HepG2 (cell line): ENCODE data around the gene NLRC4. TPM values are rescaled to one million over a fixed set of nuclear protein-coding genes. Genes with fewer than 3 reads are reported as not detected.
A peak's percentile ranks its signal among the peaks of the same experiment; 100 is the strongest.

Source experiments
- ATF2 ChIP-seq: sonication (generic); formaldehyde crosslinking; IDR thresholded peaks from 2 replicates; pipeline ENCODE4 v1.4.0; 2020; ENCODE audit warnings: missing genetic modification reagents
- CREB1 ChIP-seq, 2 experiments: fragments of 450-650 bp in 1 of 2; IDR thresholded peaks; 2 replicates each; pipeline ENCODE4 v1.6.1; 2016 to 2017; ENCODE audit warnings: control low read depth in 1 of 2, mild to moderate bottlenecking in 1 of 2, missing compliant biosample characterization in 1 of 2, missing genetic modification characterization in 1 of 2
- FOXA3 ChIP-seq: IDR thresholded peaks from 2 replicates; pipeline ENCODE4 v1.6.1; 2016; ENCODE audit warnings: missing genetic modification reagents, missing compliant biosample characterization
- HDAC1 ChIP-seq: sonication (generic); formaldehyde crosslinking; IDR thresholded peaks from 2 replicates; pipeline ENCODE4 v1.5.1; 2020; ENCODE audit warnings: mild to moderate bottlenecking, missing genetic modification reagents
- HNF4A ChIP-seq: sonication (generic); formaldehyde crosslinking; IDR thresholded peaks from 2 replicates; pipeline ENCODE4 v1.4.0; 2020; ENCODE audit warnings: missing genetic modification reagents
- IRF2 ChIP-seq: IDR thresholded peaks from 2 replicates; pipeline ENCODE4 v1.6.1; 2018; ENCODE audit warnings: missing genetic modification reagents, missing compliant biosample characterization
- KAT8 ChIP-seq: IDR thresholded peaks from 2 replicates; pipeline ENCODE4 v1.6.1; 2016; ENCODE audit warnings: missing genetic modification reagents, missing compliant biosample characterization
- KLF12 ChIP-seq: sonication (generic); formaldehyde crosslinking; IDR thresholded peaks from 2 replicates; pipeline ENCODE4 v1.4.0; 2020; ENCODE audit warnings: missing genetic modification reagents, borderline replicate concordance
- LCORL ChIP-seq, 2 experiments: fragments of 450-650 bp in 1 of 2; sonication (generic) in 1 of 2; formaldehyde crosslinking in 1 of 2; IDR thresholded peaks; 2 replicates each; pipeline versions ENCODE4 v1.5.0 to v1.6.1; 2017 to 2020; ENCODE audit warnings: antibody characterized with exemption in 1 of 2, missing genetic modification reagents in 1 of 2
- MIER2 ChIP-seq: IDR thresholded peaks from 2 replicates; pipeline ENCODE4 v1.6.1; 2016; ENCODE audit warnings: missing biosample characterization, missing genetic modification reagents
- MIER3 ChIP-seq: IDR thresholded peaks from 2 replicates; pipeline ENCODE4 v1.6.1; 2016; ENCODE audit warnings: missing compliant biosample characterization, borderline replicate concordance
- MIXL1 ChIP-seq: IDR thresholded peaks from 2 replicates; pipeline ENCODE4 v1.6.1; 2016
- NCOA2 ChIP-seq: sonication (generic); formaldehyde crosslinking; IDR thresholded peaks from 2 replicates; pipeline ENCODE4 v1.8.0; 2022; ENCODE audit warnings: inconsistent platforms
- NR3C1 ChIP-seq: sonication (generic); formaldehyde crosslinking; IDR thresholded peaks from 2 replicates; pipeline ENCODE4 v1.4.0; 2020; ENCODE audit warnings: missing genetic modification reagents
- RERE ChIP-seq: IDR thresholded peaks from 2 replicates; pipeline ENCODE4 v1.6.1; 2016; ENCODE audit warnings: low read depth, missing genetic modification reagents, missing compliant biosample characterization
- ZBTB37 ChIP-seq: sonication (generic); formaldehyde crosslinking; IDR thresholded peaks from 2 replicates; pipeline ENCODE4 v1.4.0; 2020; ENCODE audit warnings: mild to moderate bottlenecking, missing genetic modification reagents
- ZBTB42 ChIP-seq: sonication (generic); formaldehyde crosslinking; IDR thresholded peaks from 2 replicates; pipeline ENCODE4 v1.5.0; 2020; ENCODE audit warnings: mild to moderate bottlenecking, missing genetic modification reagents
- ZNF274 ChIP-seq: sonication (generic); formaldehyde crosslinking; IDR thresholded peaks from 2 replicates; pipeline ENCODE4 v1.5.1; 2020; ENCODE audit warnings: mild to moderate bottlenecking, missing genetic modification reagents
- ZNF350 ChIP-seq: sonication (generic); formaldehyde crosslinking; IDR thresholded peaks from 2 replicates; pipeline ENCODE4 v1.4.0; 2020; ENCODE audit warnings: mild to moderate bottlenecking, low read depth, missing genetic modification reagents, borderline replicate concordance
- ZNF543 ChIP-seq: sonication (generic); formaldehyde crosslinking; IDR thresholded peaks from 2 replicates; pipeline ENCODE4 v1.4.0; 2020; ENCODE audit warnings: mild to moderate bottlenecking, missing genetic modification reagents
- ZNF572 ChIP-seq: sonication (generic); formaldehyde crosslinking; IDR thresholded peaks from 2 replicates; pipeline ENCODE4 v1.5.1; 2020; ENCODE audit warnings: mild to moderate bottlenecking, missing genetic modification reagents
- ZNF781 ChIP-seq: sonication (generic); formaldehyde crosslinking; IDR thresholded peaks from 2 replicates; pipeline ENCODE4 v1.5.1; 2020; ENCODE audit warnings: borderline replicate concordance, mild to moderate bottlenecking, missing genetic modification reagents; ENCODE audit errors: not compliant biosample characterization
- polyA plus RNA-seq, 8 experiments: library from polyadenylated mRNA; depleted of rRNA in 3 of 8; stranded (reverse) in 7 of 8; unstranded in 1 of 8; fragments of >200 nt; fragmentation: Illumina TruSeq in 4 of 8; extraction: Trizol in 4 of 8; gene quantifications; 2 replicates each; pipeline versions ENCODE4 v1.2.1 to v1.2.3, GENCODE V29; 2011 to 2016; ENCODE audit warnings: low read depth in 4 of 8, missing spikeins in 1 of 8, mixed read lengths in 1 of 8; ENCODE audit not compliant: insufficient read depth in 1 of 8
- total RNA-seq, 5 experiments: library from RNA; depleted of rRNA; stranded (reverse); fragments of >200 nt; fragmentation: Illumina TruSeq; extraction: Trizol; gene quantifications; 2 replicates each; pipeline ENCODE4 v1.2.3, GENCODE V29; 2016; ENCODE audit warnings: low read depth in 1 of 5

The NLRC4 gene
- total and polyA plus RNA-seq, 2 of the 13 experiments (the other 11 are each of a cell fraction or from before 2014, with no cell fraction given), result 0.15 to 0.29 TPM

GRCh38 chr2:32289165-32289999 lies 24.7 kb upstream of the NLRC4 start (continued):
- TF ChIP-seq MIER3 (CRISPR knock-in tag) (peak; percentile 37; the same call in 1 of the 2 replicates), ZNF543 (CRISPR knock-in tag) (no peak), MIER2 (CRISPR knock-in tag) (no peak), ZNF350 (CRISPR knock-in tag) (no peak), NR3C1 (no peak), CREB1 (IDR thresholded peaks at IDR 0.05) (0 out of 2 replicates have a peak, but pooled peaks have one; percentile 28), CREB1 (CRISPR knock-in tag; IDR thresholded peaks at IDR 0.05) (peak; percentile 56; the same call in 1 of the 2 replicates), ZNF781 (CRISPR knock-in tag) (no peak), ZNF274 (CRISPR knock-in tag) (no peak), ZBTB42 (CRISPR knock-in tag) (no peak), KAT8 (CRISPR knock-in tag) (peak; percentile 61), RERE (CRISPR knock-in tag) (peak; percentile 35; the same call in 1 of the 2 replicates), FOXA3 (CRISPR knock-in tag) (peak; percentile 90), MIXL1 (peak; percentile 74), LCORL (IDR thresholded peaks at IDR 0.05) (no peak), LCORL (CRISPR knock-in tag; IDR thresholded peaks at IDR 0.05) (no peak; the same call in 1 of the 2 replicates), HDAC1 (CRISPR knock-in tag) (no peak), ZBTB37 (CRISPR knock-in tag) (no peak), KLF12 (CRISPR knock-in tag) (no peak), ATF2 (0 out of 2 replicates have a peak, but pooled peaks have one; percentile 29), HNF4A (CRISPR knock-in tag) (peak; percentile 34; the same call in 1 of the 2 replicates), ZNF572 (CRISPR knock-in tag) (no peak), IRF2 (CRISPR knock-in tag) (0 out of 2 replicates have a peak, but pooled peaks have one; percentile 32), NCOA2 (peak; percentile 80)
